Kidney capillary endothelial cell (primary cell): ENCODE results near the gene CDC14C.
"Not testable (repeated sequence)": the region's sequence is repeated elsewhere in the genome, so short reads cannot be mapped to it uniquely, and the experiment has no call there.

ENCODE experiments used
- DNase-seq: peaks from one replicate; pipeline ENCODE4 v3.0.0-alpha.2; 2018; ENCODE audit warnings: low spot score

The CDC14C gene

GRCh38 chr7:48924433-48924832 is at the start of gene CDC14C:
TSS of gene CDC14C (plus strand) at chr7:48924547. CDS start at chr7:48924673, 126 bp downstream.
- no peak for DNase-seq

GRCh38 chr7:48875045-48875916 is 49.1 kb upstream of the CDC14C start:
- peak; percentile 26 for DNase-seq

GRCh38 chr7:48876087-48876486 is 48.3 kb upstream of the CDC14C start:
- no peak for DNase-seq

- no peak for DNase-seq
Measured at GRCh38 chr7:48880851-48881250, 43.5 kb upstream of the CDC14C start.

- DNase-seq, result no peak
Measured at GRCh38 chr7:48887500-48887899, 36.8 kb upstream of the CDC14C start.

- no peak for DNase-seq
Measured at GRCh38 chr7:48894574-48894973, 29.8 kb upstream of the CDC14C start.

- DNase-seq, result no peak
Measured at GRCh38 chr7:48899932-48900331, 24.4 kb upstream of the CDC14C start.

GRCh38 chr7:48901966-48902365 is 22.4 kb upstream of the CDC14C start:
- no peak for DNase-seq

- DNase-seq, result no peak
Measured at GRCh38 chr7:48904975-48905374, 19.4 kb upstream of the CDC14C start.

GRCh38 chr7:48905686-48906085 is 18.7 kb upstream of the CDC14C start:
- not testable (repeated sequence) for DNase-seq

GRCh38 chr7:48909887-48910286 is 14.5 kb upstream of the CDC14C start:
- DNase-seq, result not testable (repeated sequence)

- DNase-seq, result no peak
Measured at GRCh38 chr7:48931481-48931880, 7.1 kb downstream of the CDC14C start.

GRCh38 chr7:48932126-48932910 is 8.0 kb downstream of the CDC14C start:
- no peak for DNase-seq

- DNase-seq, result no peak
Measured at GRCh38 chr7:48933549-48934085, 9.3 kb downstream of the CDC14C start.

- DNase-seq, result no peak
Measured at GRCh38 chr7:48938539-48939295, 14.4 kb downstream of the CDC14C start.

- DNase-seq, result no peak
Measured at GRCh38 chr7:48943279-48943990, 19.1 kb downstream of the CDC14C start.

GRCh38 chr7:48955916-48956315 is 31.6 kb downstream of the CDC14C start:
- no peak for DNase-seq

GRCh38 chr7:48959676-48960075 is 35.3 kb downstream of the CDC14C start:
- DNase-seq, result no peak

GRCh38 chr7:48962821-48963505 is 38.6 kb downstream of the CDC14C start:
- no peak for DNase-seq

GRCh38 chr7:48964074-48964473 is 39.7 kb downstream of the CDC14C start:
- no peak for DNase-seq

- DNase-seq, result no peak
Measured at GRCh38 chr7:48971173-48971572, 46.8 kb downstream of the CDC14C start.
